Body of pancreas (tissue), 4 donors: ENCODE results near the gene FAM135A. TPM values are rescaled to one million over a fixed set of nuclear protein-coding genes. Genes with fewer than 3 reads are reported as not detected.
A peak's percentile ranks its signal among the peaks of the same experiment; 100 is the strongest.

ENCODE experiments used
- ATAC-seq: fragments of 150-250 bp; one replicate; pipeline ENCODE4 v1.9.1; 2016
- DNase-seq, 4 donors: peaks; one replicate each; pipeline ENCODE4 v3.0.0-alpha.2; 2019
- H3K27ac ChIP-seq, 4 donors: fragments of 200-600 bp; sonication (generic); 1 replicate in 3 of 4; 2 replicates in 1 of 4; pipeline versions ENCODE4 v1.5.1 to v1.6.1; 2016 to 2019; ENCODE audit warnings: mild to moderate bottlenecking in 1 of 4, mixed read lengths in 1 of 4, moderate library complexity in 1 of 4
- H3K27me3 ChIP-seq, 2 donors: fragments of 200-600 bp; sonication (generic); one replicate each; pipeline ENCODE4 v1.6.0; 2016; ENCODE audit warnings: mild to moderate bottlenecking in 1 of 2
- H3K36me3 ChIP-seq, 2 donors: fragments of 200-600 bp; sonication (generic); replicated peaks in 1 of 2; 2 replicates each; pipeline ENCODE4 v1.5.1; 2016; ENCODE audit warnings: low read depth in 2 of 2; ENCODE audit not compliant: insufficient read depth in 1 of 2
- H3K4me1 ChIP-seq: fragments of 200-600 bp; sonication (generic); one replicate; pipeline ENCODE4 v1.6.0; 2016
- H3K4me3 ChIP-seq, 2 donors: fragments of 200-600 bp; sonication (generic); 1 replicate in 1 of 2; 2 replicates in 1 of 2; pipeline ENCODE4 v1.5.1; 2016 to 2019
- H3K9me3 ChIP-seq, 3 donors: fragments of 200-600 bp; sonication (generic); 1 replicate in 2 of 3; 2 replicates in 1 of 3; pipeline ENCODE4 v1.5.1; 2016
- POLR2A ChIP-seq, 3 donors: fragments of 450-650 bp; IDR thresholded peaks; one replicate each; pipeline ENCODE4 v1.6.1; 2016; ENCODE audit warnings: antibody characterized with exemption in 3 of 3, mild to moderate bottlenecking in 2 of 3
- WGBS, 2 donors: methylation state at CpG; one replicate each; pipeline ENCODE4 v1.1.5; 2017; 5-methylcytosine and 5-hydroxymethylcytosine counted together
- intact Hi-C: fragments of 100-400 bp; cut with DNase I; formaldehyde crosslinking; loops from one replicate; pipeline ENCODE4 v1.15.1; 2023
- total RNA-seq, 2 donors: library from RNA; depleted of rRNA; stranded (reverse); fragments of >200 nt; gene quantifications; one replicate each; pipeline ENCODE4 v1.1.0, GENCODE V29; 2016
- TF ChIP-seq, protein P1 (sequence below), 7 experiments: fragments of 450-650 bp in 4 of 7; fragments of 200-600 bp in 3 of 7; sonication (generic) in 3 of 7; IDR thresholded peaks; one replicate each; pipeline ENCODE4 v1.5.1; 2016 to 2019; ENCODE audit warnings: antibody characterized with exemption in 7 of 7

The FAM135A gene
- total RNA-seq, 2 donors from 2014 or later: 19.4 to 29.3 TPM

DNA sequence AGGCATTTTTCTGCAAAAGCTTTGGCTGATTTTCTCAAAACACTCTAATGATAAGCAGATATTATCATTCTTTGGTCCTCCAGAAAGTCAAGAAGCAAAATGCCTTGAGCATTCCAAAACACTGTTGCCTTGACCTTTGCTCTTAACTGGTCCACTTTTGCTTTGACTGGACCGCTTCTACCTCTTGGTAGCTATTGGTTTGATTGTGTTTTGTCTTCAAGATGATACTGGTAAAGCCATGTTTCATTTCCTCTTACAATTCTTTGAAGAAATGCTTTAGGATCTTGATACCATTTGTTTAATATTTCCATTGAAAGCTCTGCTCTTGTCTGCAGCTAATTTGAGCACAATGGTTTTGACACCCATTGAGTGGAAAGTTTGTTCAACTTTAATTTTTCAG is 117.8 kb downstream of the FAM135A start:
- TF ChIP-seq, protein P1, sequence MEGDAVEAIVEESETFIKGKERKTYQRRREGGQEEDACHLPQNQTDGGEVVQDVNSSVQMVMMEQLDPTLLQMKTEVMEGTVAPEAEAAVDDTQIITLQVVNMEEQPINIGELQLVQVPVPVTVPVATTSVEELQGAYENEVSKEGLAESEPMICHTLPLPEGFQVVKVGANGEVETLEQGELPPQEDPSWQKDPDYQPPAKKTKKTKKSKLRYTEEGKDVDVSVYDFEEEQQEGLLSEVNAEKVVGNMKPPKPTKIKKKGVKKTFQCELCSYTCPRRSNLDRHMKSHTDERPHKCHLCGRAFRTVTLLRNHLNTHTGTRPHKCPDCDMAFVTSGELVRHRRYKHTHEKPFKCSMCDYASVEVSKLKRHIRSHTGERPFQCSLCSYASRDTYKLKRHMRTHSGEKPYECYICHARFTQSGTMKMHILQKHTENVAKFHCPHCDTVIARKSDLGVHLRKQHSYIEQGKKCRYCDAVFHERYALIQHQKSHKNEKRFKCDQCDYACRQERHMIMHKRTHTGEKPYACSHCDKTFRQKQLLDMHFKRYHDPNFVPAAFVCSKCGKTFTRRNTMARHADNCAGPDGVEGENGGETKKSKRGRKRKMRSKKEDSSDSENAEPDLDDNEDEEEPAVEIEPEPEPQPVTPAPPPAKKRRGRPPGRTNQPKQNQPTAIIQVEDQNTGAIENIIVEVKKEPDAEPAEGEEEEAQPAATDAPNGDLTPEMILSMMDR (IDR thresholded peaks at IDR 0.05): no peak
- TF ChIP-seq POLR2A (IDR thresholded peaks at IDR 0.05): no peak
- WGBS, 2 donors: 95 to 100% methylated on average over 1 of the region's 1 CpG
- Histone ChIP-seq H3K27me3 (no peaks in the 10 kb centered on the region), H3K27ac (no peak overlapping the region), H3K9me3 (no peaks in the 10 kb centered on the region), H3K4me1 (no peaks in the 10 kb centered on the region), H3K36me3 (peaks cover 0 to 2% of the 10 kb centered on the region in 2 donors), H3K4me3 (no peak overlapping the region)
- DNase-seq: no peak
- intact Hi-C loops: no loop called here
- no peak for ATAC-seq

- H3K27me3 ChIP-seq: no peaks in the 10 kb centered on the region
- no peak for ATAC-seq
- TF ChIP-seq, protein P1 (IDR thresholded peaks at IDR 0.05): no peak
- no peak for TF ChIP-seq POLR2A (IDR thresholded peaks at IDR 0.05)
- intact Hi-C loops: no loop called here
- no peak for DNase-seq
- H3K9me3 ChIP-seq: no peaks in the 10 kb centered on the region
- H3K27ac ChIP-seq: no peak overlapping the region
- WGBS, 2 donors: 66 to 77% methylated on average over 1 of the region's 1 CpG
- peaks cover 0 to 5% of the 10 kb centered on the region in 2 donors for H3K36me3 ChIP-seq
- no peak overlapping the region for H3K4me3 ChIP-seq
- no peaks in the 10 kb centered on the region for H3K4me1 ChIP-seq
These were observed 124.0 kb downstream of the FAM135A start for GRCh38 chr6:70537266-70537665.

DNA sequence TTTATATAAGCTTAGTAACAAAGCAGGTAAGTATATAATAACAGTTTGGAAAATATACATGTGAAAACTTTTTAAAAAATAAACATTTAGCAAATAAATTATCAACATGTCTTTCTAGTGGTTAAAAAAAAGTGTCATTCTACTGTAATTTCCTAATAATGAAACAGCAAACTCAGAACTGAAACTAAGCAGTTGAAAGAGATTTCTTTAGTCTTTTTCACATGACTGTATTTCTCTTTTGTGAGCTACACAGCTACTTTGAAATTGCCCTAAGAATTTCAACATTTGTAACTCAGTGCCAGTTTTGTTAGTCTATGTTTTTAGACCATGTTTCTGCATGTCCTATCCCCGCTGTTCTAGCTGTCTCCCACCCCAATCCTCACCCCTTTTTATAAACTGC is 125.1 kb downstream of the FAM135A start:
- 89 to 94% methylated on average over 1 of the region's 1 CpG for WGBS, 2 donors
- Histone ChIP-seq H3K27ac (no peak overlapping the region), H3K9me3 (no peaks in the 10 kb centered on the region), H3K36me3 (peaks cover 0 to 5% of the 10 kb centered on the region in 2 donors), H3K27me3 (no peaks in the 10 kb centered on the region), H3K4me1 (no peaks in the 10 kb centered on the region), H3K4me3 (no peak overlapping the region)
- DNase-seq: no peak
- ATAC-seq: no peak
- TF ChIP-seq, protein P1 (IDR thresholded peaks at IDR 0.05): no peak
- no peak for TF ChIP-seq POLR2A (IDR thresholded peaks at IDR 0.05)
- intact Hi-C loops: no loop called here

- Histone ChIP-seq H3K9me3 (no peaks in the 10 kb centered on the region), H3K27me3 (no peaks in the 10 kb centered on the region), H3K4me1 (no peaks in the 10 kb centered on the region), H3K36me3 (no peaks in the 10 kb centered on the region), H3K27ac (no peak overlapping the region), H3K4me3 (no peak overlapping the region)
- TF ChIP-seq POLR2A (IDR thresholded peaks at IDR 0.05): no peak
- TF ChIP-seq, protein P1 (IDR thresholded peaks at IDR 0.05): peak in 5 of 7 experiments; percentile 17 to 40 (median 26)
- DNase-seq (no peak), ATAC-seq (no peak)
- intact Hi-C loops: no loop called here
These were observed 134.0 kb downstream of the FAM135A start for GRCh38 chr6:70547313-70547712.

DNA sequence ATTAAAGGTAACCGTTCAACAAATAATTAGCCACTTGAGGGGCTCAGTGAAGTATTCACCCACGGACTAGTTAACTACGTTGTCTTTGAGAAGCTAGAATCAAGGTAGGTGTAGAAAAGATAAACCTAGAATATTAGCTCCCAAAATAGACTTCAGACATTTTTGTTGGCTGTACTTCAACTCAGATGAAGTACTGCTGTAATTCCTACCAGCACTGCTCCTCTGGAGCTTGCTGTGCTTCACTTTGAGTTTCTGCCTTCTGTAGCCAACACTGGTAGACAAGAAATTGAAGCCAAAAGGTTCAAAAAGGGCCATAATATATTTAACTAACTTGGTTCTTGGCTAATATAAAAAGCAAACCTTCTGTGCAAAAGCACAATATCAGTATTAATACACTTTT is 134.6 kb downstream of the FAM135A start:
- no peak for ATAC-seq
- H3K4me1 ChIP-seq: no peaks in the 10 kb centered on the region
- no peaks in the 10 kb centered on the region for H3K27me3 ChIP-seq
- H3K36me3 ChIP-seq: no peaks in the 10 kb centered on the region
- no peak for DNase-seq
- H3K9me3 ChIP-seq: no peaks in the 10 kb centered on the region
- intact Hi-C loops: no loop called here
- TF ChIP-seq, protein P1 (IDR thresholded peaks at IDR 0.05): no peak
- no peak for TF ChIP-seq POLR2A (IDR thresholded peaks at IDR 0.05)
- no peak overlapping the region for H3K4me3 ChIP-seq
- H3K27ac ChIP-seq: no peak overlapping the region
- WGBS, 2 donors: 80 to 81% methylated on average over 3 of the region's 3 CpGs
